ENCODE data around the gene PPARG. TPM values are rescaled to one million over a fixed set of nuclear protein-coding genes. Genes with fewer than 3 reads are reported as not detected.

PPARG gene
- total and polyA plus RNA-seq, 2 of the 13 experiments (the other 11 are each of a cell fraction or from before 2014, with no cell fraction given) = 13.9 to 58.3 TPM

- in situ Hi-C loops (cut with HindIII; ENCODE audit: extremely low pct_ligation_motif_present, low pct_unique_long_range_greater_than_20kb) = no loop called here
- ATAC-seq = no peak
- no peak overlapping the region for H2AFZ ChIP-seq (ENCODE audit: low read length)
- FAIRE-seq = no peak
- H3K79me2 ChIP-seq (ENCODE audit: insufficient read depth, low read length) = no peaks in the 10 kb centered on the region
- BruUV-seq (replicated peaks) = no TSS peak
- H3K36me3 ChIP-seq (replicated peaks in 1 of 2; ENCODE audit: control insufficient read depth in 1 of 2, insufficient read depth in 2 of 2, low read length in 2 of 2) = no peaks in the 10 kb centered on the region
- 11% methylated on average over 4 of the region's 4 CpGs for WGBS (ENCODE audit: low lambda C conversion rate)
- CTCF ChIA-PET (ENCODE audit: low intra/inter-chr PET ratio, low total read pairs) = no interaction called here
- no peak for DNase-seq (ENCODE audit: low spot score)
- no peak overlapping the region for H3K4me2 ChIP-seq (ENCODE audit: low read depth, low read length)
- no peaks in the 10 kb centered on the region for H3K4me1 ChIP-seq (ENCODE audit: insufficient read depth, low read length)
- peaks cover 0 to 7% of the 10 kb centered on the region in 2 experiments; a peak in 2 of 5 replicates for H3K27me3 ChIP-seq (ENCODE audit: control insufficient read depth in 1 of 2, insufficient read depth in 2 of 2, low read length in 2 of 2)
- H3K9ac ChIP-seq (ENCODE audit: insufficient read depth, low read depth, low read length) = no peak overlapping the region
- H3K27ac ChIP-seq (ENCODE audit: extremely low read length, insufficient read depth, low read length) = no peak overlapping the region
- no peak overlapping the region for H3K4me3 ChIP-seq (replicated peaks in 1 of 3; ENCODE audit: insufficient read depth in 1 of 3, low read depth in 2 of 3, low read length in 3 of 3)
- H3K9me3 ChIP-seq (ENCODE audit: low read length) = no peaks in the 10 kb centered on the region; the same call in 1 of the 2 replicates
- intact Hi-C loops (cut with micrococcal nuclease; ENCODE audit: unreplicated experiment) = no loop called here
- H4K20me1 ChIP-seq (ENCODE audit: insufficient read depth, low read length) = no peaks in the 10 kb centered on the region
- POLR2A ChIA-PET = no interaction called here
- TF ChIP-seq TGIF2 (CRISPR knock-in tag; IDR thresholded peaks at IDR 0.05) (no peak), MZF1 (CRISPR knock-in tag; IDR thresholded peaks at IDR 0.05; ENCODE audit: borderline replicate concordance) (no peak), ARID2 (CRISPR knock-in tag; IDR thresholded peaks at IDR 0.05; ENCODE audit: borderline replicate concordance) (no peak), TIGD3 (CRISPR knock-in tag; IDR thresholded peaks at IDR 0.05; ENCODE audit: borderline replicate concordance) (no peak), GRHL1 (CRISPR knock-in tag; conservative IDR thresholded peaks at IDR 0.05) (no peak), AHDC1 (CRISPR knock-in tag; IDR thresholded peaks at IDR 0.05; ENCODE audit: borderline replicate concordance) (no peak), ZEB1 (IDR thresholded peaks at IDR 0.05; ENCODE audit: insufficient replicate concordance, low read depth) (no peak), ZNF781 (CRISPR knock-in tag; IDR thresholded peaks at IDR 0.05; ENCODE audit: borderline replicate concordance, not compliant biosample characterization) (no peak), ZNF678 (CRISPR knock-in tag; IDR thresholded peaks at IDR 0.05) (no peak), MYNN (CRISPR knock-in tag; IDR thresholded peaks at IDR 0.05; ENCODE audit: low read depth) (no peak), ZBTB38 (CRISPR knock-in tag; IDR thresholded peaks at IDR 0.05) (no peak), E2F1 (CRISPR knock-in tag; IDR thresholded peaks at IDR 0.05) (no peak)
- TF ChIP-seq, protein P1, sequence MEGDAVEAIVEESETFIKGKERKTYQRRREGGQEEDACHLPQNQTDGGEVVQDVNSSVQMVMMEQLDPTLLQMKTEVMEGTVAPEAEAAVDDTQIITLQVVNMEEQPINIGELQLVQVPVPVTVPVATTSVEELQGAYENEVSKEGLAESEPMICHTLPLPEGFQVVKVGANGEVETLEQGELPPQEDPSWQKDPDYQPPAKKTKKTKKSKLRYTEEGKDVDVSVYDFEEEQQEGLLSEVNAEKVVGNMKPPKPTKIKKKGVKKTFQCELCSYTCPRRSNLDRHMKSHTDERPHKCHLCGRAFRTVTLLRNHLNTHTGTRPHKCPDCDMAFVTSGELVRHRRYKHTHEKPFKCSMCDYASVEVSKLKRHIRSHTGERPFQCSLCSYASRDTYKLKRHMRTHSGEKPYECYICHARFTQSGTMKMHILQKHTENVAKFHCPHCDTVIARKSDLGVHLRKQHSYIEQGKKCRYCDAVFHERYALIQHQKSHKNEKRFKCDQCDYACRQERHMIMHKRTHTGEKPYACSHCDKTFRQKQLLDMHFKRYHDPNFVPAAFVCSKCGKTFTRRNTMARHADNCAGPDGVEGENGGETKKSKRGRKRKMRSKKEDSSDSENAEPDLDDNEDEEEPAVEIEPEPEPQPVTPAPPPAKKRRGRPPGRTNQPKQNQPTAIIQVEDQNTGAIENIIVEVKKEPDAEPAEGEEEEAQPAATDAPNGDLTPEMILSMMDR (CRISPR knock-in tag; IDR thresholded peaks at IDR 0.05) = no peak
Measured at GRCh38 chr3:12247411-12247810, 41.5 kb upstream of the PPARG start.

All from HepG2 (cell line).